Inferior parietal cortex (tissue), 1 donor: ENCODE measurements around the gene TXNDC17.
"Not testable (repeated sequence)": the region's sequence is repeated elsewhere in the genome, so short reads cannot be mapped to it uniquely, and the experiment has no call there.

Experiments used
- DNase-seq: peaks from one replicate; pipeline ENCODE4 v3.0.0-alpha.2; 2016; ENCODE audit errors: extremely low spot score

Gene TXNDC17

DNA sequence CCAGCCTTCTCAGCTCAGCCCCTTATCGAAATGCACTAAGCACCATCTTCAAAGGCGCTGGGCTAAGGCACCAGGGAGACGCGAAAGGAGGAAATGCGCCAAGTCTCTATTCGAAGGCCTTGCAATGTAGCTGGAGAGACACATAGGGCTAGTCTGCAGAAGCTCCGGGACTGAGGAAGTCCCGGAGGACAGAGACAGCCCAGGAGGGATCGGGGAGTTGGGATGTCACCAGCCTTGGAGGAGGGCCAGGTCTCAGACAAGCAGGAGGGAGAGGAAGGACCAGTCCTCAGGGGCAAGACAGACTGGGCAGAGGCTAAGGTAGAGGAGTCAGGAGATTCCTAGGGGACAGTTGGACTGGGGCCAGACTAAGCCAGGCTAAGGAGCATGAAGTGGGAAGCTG lies 19.2 kb downstream of the TXNDC17 start:
- no peak for DNase-seq

DNA sequence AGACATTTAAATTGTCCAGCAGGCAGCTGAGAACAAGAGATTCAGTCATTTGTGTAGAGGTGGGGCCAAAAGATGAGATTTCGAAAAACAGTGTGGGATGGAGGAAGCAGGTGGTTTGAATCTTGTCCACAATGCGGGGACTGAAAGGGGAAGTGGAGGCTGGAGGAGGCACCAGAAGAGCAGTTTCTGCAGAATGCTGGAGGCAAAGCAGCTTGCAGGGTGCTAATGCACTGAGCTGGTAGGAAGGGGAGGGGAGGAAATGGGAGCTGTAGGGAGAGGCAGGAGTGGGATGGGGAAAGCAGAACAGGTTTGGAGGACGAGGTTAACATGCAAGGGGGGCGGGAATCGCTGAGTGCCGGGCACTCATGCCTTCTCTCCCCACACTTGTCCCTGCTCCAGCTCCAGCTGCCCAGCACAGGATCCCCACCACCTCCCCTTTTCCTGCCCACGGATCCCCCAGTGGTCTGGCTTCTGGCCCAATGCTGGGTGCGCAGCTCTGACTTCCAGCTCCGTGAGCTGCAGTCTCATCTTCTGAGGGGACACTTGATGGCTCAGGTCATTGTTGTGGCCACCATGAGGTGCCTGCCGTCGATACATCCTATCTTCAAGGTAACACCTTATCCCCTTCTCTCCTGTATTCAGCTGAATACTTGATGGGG lies 20.1 kb downstream of the TXNDC17 start:
- DNase-seq: no peak

DNA sequence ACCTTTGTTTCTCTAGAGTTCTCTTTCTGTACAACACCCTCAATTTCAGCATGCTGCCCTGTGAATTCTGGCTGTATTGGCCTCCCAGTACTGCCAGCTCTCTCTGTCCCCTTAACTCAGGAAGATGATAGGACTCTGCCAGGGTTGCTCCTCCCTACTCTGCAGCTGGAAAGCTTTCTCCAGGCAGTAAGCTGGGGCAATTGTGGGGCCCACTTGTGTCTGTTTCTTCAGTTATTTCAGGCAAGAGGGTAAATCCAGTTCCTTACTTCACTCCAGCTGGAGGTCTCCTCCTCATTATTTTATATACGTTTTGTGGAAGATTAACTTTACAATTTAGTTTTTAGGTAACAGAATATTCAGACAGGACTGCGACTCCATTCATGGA lies 20.6 kb downstream of the TXNDC17 start:
- no peak for DNase-seq

DNA sequence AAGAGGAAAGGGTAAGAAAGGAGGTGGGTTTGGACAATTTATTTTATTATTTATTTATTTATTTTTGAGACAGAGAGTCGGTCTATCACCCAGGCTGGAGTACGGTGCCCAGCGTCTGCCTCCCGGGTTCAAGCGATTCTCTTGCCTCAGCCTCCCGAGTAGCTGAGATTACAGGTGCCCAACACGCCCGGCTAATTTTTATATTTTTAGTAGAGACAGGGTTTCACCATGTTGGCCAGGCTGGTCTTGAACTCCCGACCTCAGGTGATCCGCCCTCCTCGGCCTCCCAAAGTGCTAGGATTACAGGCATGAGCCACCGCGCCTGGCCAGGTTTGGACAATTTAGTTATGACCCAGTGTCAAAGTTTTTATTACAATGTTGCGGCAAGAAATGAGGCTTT lies 22.3 kb downstream of the TXNDC17 start:
- not testable (repeated sequence) for DNase-seq

DNA sequence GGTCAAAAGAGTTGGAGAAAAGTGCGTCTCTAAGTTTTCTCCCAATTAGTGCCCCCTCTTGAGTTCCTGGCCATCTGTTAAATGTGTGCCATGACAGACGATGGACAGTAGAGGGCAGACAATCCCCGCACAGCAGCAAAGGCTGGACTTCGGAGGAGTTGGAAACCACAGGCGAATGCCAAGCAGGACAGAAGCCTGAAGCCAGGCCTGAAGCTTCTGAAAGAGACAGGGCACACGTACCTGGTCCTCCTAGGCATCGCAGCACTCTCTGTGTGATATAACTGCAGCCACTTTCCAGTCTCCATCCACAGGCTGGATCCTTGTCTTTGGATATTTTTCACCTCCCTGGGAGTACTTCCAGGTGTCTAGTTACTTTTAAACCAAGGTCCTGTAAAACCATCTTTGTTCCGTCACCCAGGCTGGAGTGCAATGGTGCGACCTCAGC lies 25.2 kb downstream of the TXNDC17 start:
- peak; percentile 83 for DNase-seq

DNA sequence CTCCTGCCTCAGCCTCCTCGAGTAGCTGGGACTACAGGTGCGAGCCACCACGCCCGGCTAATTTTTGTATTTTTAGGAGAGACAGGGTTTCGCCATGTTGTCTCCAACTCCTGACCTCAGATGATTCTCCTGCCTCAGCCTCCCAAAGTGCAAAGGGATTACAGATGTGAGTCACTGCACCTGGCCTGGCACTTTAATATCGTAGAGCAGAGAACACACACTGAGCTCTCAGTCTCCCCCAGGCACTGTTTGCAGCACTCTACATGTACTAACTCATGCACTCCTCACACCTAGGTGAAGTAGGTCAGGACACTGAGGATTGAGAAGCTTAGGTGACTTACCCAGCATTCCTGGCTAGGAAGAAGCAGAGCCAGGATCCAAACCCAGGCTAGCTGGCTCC lies 25.7 kb downstream of the TXNDC17 start:
- DNase-seq: no peak

DNA sequence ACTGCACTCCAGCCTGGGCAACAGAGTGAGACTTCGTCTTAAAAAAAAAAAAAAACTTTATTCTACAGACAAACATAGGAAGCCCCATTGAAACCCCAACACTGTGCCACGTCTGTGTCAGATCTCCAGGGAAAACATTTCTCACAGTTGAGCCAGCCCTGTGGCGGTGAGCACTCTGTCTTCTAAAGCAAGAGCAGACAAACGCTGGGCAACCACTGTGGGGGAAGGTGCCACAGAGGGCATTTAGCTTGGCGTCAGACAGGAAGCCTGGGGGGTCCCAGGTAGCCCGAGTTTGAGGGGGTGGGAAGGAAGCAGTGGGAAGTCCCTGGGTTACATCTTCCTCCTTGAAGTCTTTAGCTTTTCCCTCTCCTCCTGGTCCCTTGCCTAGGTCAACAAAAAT lies 26.7 kb downstream of the TXNDC17 start:
- DNase-seq: no peak

DNA sequence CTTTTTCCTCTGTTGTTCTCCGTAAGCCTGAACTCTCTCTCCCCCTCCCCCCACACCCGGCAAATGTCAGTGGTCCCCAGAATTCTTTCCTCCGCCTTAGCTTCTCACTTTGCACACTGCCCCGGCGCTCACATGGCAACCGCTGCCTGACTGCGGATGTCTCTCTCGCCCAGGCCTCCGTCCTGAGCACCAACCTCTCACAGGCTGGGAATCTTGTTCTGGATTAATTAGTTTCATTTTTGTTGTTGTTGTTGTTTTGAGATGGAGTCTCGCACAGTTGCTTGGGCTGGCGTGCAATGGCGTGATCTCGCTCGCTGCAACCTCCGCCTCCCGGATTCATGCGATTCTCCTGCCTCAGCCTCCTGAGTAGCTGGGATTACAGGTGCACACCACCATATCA lies 27.4 kb downstream of the TXNDC17 start:
- no peak for DNase-seq

DNA sequence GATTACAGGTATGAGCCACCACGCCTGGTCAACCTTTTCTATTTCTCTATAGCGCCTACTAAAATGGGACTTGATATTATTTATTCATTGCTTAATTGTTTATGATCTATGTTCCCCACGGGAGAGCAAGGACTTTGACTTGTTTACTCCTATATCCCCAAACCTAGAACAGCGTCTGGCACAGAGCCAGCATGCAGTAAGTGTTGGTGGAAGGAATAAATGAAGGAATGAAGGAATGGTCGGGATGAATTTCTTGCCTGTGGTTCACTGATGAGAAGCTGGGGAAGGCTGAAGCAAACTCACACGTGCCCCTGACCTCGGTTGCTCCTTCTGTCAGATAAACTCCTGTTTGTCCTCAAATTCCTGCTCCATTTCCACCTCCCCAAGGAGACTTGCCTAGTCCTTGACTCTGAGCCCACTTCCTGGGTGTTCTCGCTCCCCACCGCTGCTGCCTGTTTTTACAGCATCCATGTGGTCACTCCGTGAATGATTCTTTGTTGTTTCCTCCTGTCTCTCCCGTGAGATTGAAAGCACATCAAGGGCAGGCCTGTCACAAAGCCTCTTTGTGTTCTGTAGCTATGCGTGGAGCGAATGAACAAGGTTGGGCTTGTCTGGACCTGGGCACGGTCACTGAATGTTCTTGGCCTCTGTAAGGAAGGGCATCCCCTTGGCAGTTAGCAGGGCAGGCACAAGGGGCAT lies 28.0 kb downstream of the TXNDC17 start:
- no peak for DNase-seq

DNA sequence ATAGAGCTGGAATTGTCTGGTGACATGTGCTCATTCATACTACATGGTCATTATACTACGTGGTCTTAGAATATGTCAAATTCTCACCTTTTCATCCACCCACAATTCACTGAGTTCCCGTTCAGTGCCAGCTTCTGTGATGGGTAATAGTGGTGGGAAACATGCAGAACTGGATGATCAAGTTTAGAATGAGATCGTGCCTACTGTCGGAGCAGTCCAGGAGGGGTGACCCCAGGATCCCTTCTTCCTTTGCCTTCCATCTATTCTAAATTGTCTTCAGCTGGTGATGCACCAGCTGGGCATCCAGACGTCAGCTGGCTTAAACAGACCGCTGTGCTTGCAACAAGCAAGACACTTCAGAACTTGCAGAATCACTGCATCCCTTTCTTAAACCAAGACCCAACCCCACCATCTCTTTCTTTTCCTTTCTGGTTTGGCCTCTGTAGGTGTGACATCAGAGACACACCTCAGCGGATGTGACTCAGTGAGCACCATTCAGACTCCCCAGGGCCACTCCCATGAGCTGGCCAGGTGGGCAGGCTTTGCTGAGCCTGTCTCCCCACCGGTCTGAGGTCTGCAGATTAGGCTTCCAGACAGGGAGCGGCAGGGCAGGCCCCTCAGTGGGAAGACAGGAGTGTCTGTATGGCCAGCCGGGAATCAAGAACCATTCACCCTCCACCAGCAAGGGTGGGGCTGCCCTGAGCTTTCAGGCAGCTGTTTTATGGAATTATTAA lies 28.8 kb downstream of the TXNDC17 start:
- no peak for DNase-seq

DNA sequence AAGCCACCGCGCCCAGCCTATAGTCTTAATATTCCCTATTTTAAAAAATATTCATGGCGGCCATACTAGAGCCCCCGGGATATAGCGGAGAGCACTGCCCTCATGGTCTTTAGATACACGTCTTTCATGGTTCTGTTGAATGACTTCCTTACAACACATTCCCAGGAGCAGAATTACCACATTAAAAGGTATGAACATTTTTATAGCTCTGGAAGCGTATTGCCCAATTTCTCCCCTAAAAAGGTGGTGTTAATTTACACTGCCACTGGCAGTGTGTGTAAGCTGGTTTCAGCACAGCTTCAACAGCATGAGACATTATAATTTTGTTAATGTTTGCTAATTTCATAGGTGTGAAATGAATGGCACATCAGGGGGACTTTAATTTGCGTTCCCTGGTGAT lies 29.7 kb downstream of the TXNDC17 start:
- no peak for DNase-seq

DNA sequence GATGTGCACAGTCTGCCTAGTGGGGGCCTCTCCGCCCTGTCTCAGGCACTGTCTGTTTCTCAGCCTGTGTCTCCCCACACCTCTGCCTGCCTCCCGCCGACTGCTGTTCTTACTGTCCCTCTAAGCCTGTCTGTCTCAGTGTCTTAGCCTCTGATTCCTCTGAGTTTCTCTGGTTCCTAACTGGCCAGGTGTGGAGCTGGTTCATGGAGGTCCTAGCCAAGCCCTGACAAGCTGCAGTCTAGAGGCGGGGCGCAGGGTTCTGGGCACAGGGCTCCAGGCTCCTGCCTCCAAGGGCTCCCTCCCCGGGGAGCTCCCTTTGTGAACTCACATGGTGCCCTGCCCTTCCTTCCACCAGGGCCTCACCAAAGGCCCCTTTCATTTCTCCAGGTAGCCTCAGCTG lies 30.1 kb downstream of the TXNDC17 start:
- no peak for DNase-seq

DNA sequence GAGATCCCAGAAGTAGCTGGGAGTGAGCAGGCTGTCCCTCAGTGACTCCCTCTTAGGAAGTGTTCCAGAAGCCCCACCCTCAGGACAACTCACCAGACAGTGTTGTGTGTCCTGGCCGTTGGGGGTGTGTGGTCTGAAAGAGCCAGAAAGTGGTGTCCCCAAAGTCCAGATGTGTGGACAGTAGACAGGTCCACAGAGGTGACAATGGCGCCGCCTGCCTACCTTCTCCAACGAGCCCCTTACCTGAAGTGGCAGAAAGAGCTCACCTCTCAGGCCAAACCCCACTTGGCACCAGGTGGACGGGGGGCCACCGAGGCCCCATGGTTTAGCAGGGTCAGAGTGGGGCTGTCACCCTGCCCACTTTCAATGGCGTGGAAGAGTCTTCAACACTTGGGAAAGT lies 30.6 kb downstream of the TXNDC17 start:
- no peak for DNase-seq

DNA sequence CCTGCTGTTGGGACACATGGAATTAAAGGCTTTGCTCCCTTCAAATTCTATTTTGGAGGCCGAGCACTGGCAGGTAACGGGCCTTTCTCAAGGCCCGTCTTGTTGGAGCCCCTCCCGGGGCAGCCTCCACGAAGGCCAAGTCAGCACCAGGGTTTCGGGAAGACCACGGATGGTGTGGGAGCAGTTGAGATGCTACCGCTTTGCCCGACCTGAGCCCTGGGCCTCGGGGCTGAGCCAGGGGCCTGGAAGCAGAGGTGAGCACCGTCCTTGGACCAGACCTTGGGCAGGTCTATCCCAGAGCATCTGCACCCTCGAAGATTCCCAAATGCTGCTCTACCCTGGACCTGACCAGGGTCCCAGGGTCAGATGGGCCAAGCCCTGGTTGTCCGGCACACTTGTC lies 33.7 kb downstream of the TXNDC17 start:
- DNase-seq: no peak

DNA sequence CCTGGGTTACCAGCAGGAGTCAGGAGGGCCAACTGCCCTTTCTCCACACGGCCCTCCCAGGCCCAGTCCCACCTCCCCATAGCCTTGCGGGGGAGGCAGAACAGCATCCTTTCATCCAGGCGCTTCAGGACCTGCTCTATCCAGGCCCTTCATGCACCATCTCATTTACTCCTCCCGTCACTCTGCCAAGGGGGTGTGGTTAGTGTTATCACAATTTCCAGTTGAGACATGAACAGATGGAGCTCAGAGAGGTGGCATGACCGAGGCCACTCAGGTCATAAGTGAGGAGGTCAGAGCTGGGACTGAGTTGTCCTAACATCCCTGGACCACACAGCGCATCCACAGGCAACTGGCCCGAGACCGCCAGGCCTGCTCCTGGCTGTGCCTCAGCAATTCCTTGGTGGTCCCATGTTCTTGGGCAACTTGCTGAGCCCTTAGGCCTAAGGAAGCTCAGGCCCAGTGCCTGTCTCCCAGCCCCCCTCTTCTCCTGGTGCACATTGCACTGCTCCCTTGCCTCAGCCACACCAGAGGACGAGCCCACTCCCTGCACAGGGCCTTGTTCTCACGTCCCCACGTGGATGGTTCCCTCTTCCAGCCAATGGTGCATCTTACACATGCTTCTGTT lies 34.5 kb downstream of the TXNDC17 start:
- no peak for DNase-seq

DNA sequence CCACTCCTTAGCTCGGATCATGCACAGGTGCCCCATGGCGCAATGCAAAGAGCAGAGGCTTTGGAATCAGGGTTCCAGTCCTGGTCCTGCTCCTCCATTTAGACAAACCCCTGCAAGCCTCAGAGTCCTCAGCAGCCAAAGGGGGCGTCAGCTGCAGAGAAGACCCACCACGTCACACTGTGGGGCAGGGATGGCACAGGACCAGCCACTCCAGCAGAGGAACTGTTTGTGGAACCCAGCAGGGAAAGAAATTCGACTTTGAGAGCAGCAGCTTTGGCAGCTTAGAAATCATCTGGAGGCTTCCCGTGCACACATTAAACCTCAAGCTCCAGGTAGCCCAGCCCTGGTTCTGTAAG lies 35.9 kb downstream of the TXNDC17 start:
- no peak for DNase-seq

DNA sequence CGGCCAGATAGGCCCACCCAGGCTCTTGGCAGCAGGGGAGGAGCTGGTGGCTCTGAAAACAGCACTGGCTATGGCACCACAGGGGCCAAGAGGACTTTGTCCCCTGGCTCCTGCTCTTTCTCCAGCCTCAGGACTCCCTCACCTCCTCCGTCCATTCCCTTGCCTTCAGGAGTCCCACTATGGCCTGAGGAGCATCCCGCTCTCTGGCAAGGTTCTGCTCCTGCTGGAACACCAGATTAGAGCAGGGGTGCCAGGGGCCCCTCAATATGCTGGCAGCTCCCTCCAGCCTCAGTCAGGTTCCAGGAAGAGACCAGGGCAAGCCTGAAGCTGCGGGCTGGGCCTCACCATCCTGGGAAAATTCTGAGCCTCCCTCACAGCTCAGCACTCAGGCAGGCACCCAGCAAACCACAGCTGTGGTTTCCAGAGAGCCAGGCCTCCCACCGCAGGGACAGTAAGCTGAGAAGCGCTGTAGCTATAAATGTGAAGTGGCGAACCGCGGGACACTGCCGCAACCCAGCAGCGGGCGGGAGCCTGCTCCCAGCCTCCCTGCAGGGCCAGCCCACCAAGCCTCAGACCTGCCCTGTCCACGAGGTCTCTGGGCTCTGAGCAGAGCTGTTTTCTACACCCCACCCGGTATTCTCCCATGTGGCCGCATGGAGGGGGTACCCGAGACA lies 36.4 kb downstream of the TXNDC17 start:
- DNase-seq: no peak

DNA sequence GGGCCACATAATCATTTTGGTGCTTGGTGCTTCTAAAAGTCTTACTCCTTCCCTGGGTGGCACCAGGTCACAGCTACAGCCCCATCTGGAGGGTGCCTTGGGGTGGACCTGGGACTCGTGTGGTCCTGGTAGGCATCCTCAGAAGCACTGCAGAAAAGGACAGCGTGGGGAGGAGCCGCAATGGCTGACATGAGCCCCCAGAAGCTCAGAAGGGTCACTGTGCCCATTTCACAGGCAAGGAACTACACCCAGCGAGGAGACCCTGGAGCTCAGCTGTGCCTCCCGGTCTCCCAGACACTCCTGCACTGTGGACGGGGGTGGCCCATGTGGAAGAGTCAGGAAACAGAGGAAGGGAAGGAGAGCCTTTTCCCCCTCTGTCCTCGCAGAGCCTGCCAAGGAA lies 37.1 kb downstream of the TXNDC17 start:
- no peak for DNase-seq

DNA sequence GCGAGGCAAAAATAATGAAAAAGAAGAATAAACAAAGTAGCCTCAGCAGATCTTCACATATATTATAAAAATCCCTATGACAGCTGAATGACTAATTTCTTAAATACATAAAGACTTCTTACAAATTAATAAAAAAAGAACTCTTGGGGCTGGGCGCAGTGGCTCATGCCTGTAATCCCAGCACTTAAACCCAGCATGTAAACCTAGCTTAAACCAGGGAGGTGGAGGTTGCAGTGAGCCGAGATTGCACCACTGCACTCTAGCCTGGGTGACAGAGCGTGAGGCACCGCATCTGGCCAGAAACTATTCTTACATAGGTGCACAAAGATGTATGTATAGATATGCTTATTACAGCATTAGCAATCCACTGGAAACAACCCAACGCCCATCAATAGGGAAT lies 38.4 kb downstream of the TXNDC17 start:
- no peak for DNase-seq

DNA sequence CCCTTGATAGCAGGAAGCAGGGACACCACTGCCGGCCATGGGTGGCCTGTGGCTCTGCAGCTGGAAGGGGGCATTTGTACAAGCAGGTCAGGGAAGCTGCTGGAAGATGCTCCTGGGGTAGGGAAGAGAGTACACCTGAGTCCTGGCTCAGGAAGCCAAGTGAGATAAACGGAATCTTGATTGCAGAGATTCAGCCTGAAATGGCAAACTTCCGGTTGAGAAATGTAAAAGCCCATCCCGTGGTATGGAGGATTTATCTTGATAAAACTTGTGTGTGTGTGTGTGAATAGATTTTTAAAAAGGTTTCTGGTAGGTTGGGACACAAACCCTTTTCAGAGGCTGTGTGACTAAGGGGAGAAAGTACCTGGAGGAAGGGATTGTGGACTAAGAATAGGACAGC lies 40.3 kb downstream of the TXNDC17 start:
- DNase-seq: no peak

DNA sequence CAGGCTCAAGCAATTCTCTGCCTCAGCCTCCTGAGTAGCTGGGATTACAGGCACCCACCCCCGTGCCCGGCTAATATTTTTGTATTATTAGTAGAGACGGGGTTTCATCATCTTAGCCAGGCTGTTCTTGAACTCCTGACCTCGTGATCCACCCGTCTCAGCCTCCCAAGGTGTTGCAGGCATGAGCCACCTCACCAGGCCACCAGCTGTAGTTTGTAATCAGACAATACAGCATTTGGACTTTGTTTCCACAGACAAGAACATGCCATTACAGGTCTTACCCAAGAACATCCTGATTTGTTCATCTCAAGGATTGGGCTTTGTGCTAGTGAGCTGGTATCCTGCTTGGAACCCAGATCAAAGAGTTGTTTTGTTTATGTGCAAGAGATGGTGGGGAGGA lies 40.8 kb downstream of the TXNDC17 start:
- DNase-seq: no peak

DNA sequence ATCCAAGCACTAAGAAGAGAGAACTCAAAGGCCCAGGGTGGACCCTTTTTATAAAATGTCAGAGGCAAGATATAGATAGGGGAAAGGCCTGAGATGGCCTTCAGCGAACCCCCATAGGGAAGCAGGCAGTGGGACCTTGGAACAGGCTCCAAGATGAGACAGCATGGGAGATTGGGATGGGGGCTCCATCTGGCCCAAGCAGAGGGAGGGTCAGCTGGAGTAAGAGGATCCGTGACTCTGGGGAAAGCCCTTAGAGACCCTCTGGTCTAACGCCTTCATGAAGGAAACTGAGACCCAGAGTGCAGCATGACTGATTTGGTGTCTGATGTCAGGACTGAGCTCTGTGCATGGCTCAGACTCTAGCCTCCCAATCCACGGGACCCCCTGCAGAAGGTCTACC lies 41.5 kb downstream of the TXNDC17 start:
- DNase-seq: no peak
